ENCODE results near the gene EPHB1.

Gene EPHB1

GRCh38 chr3:134824791-134825190, 29.7 kb downstream of the EPHB1 start:
- TF ChIP-seq CTCF (IDR thresholded peaks at IDR 0.05; ENCODE audit: insufficient read depth, low read length, missing control alignments) = no peak
- ChIA-PET CTCF (no interaction called here), POLR2A (no interaction called here)
- no peak for DNase-seq (ENCODE audit: low read depth, low spot score)
- no peak overlapping the region for H3K4me3 ChIP-seq (ENCODE audit: low read depth, low read length)

- CTCF ChIA-PET = no interaction called here
- TF ChIP-seq CTCF (IDR thresholded peaks at IDR 0.05; ENCODE audit: insufficient read depth, low read length, missing control alignments) = no peak
- no peak overlapping the region for H3K4me3 ChIP-seq (ENCODE audit: low read depth, low read length)
- DNase-seq (ENCODE audit: low read depth, low spot score) = no peak
- POLR2A ChIA-PET = no interaction called here
These were observed 32.2 kb downstream of the EPHB1 start for GRCh38 chr3:134827213-134827612.

GRCh38 chr3:134829721-134830120, 34.7 kb downstream of the EPHB1 start:
- CTCF ChIA-PET = interaction anchor here (1.1 kb wide), 1 partner anchor 35 kb away, joined by 3 read pairs; the partner anchor contains the start of gene EPHB1

GRCh38 chr3:134832585-134832984, 37.5 kb downstream of the EPHB1 start:
- no peak for TF ChIP-seq CTCF (IDR thresholded peaks at IDR 0.05; ENCODE audit: insufficient read depth, low read length, missing control alignments)
- H3K4me3 ChIP-seq (ENCODE audit: low read depth, low read length) = no peak overlapping the region
- DNase-seq (ENCODE audit: low read depth, low spot score) = no peak
- ChIA-PET POLR2A (no interaction called here), CTCF (no interaction called here)

More at GRCh38 chr3:134829721-134830120, 34.7 kb downstream of the EPHB1 start:
- no peak for TF ChIP-seq CTCF (IDR thresholded peaks at IDR 0.05; ENCODE audit: insufficient read depth, low read length, missing control alignments)
- no peak overlapping the region for H3K4me3 ChIP-seq (ENCODE audit: low read depth, low read length)
- DNase-seq (ENCODE audit: low read depth, low spot score) = no peak
- POLR2A ChIA-PET = no interaction called here

- ChIA-PET CTCF (interaction anchor here (0.8 kb wide), 1 partner anchor 233 kb away, joined by 3 read pairs; no protein-coding TSS in a partner anchor), POLR2A (no interaction called here)
- H3K4me3 ChIP-seq (ENCODE audit: low read depth, low read length) = no peak overlapping the region
- DNase-seq (ENCODE audit: low read depth, low spot score) = no peak
- no peak for TF ChIP-seq CTCF (IDR thresholded peaks at IDR 0.05; ENCODE audit: insufficient read depth, low read length, missing control alignments)
These were observed 38.5 kb downstream of the EPHB1 start for GRCh38 chr3:134833453-134834163.

GRCh38 chr3:134836921-134837320, 41.9 kb downstream of the EPHB1 start:
- DNase-seq (ENCODE audit: low read depth, low spot score) = no peak
- no peak for TF ChIP-seq CTCF (IDR thresholded peaks at IDR 0.05; ENCODE audit: insufficient read depth, low read length, missing control alignments)
- no peak overlapping the region for H3K4me3 ChIP-seq (ENCODE audit: low read depth, low read length)
- ChIA-PET CTCF (interaction anchor here (1.2 kb wide), 1 partner anchor 42 kb away, joined by 3 read pairs; the partner anchor contains the start of gene EPHB1), POLR2A (no interaction called here)

Measured in AG04449 (cell line).